ENCODE measurements around the gene MORN1.

Gene MORN1

DNA sequence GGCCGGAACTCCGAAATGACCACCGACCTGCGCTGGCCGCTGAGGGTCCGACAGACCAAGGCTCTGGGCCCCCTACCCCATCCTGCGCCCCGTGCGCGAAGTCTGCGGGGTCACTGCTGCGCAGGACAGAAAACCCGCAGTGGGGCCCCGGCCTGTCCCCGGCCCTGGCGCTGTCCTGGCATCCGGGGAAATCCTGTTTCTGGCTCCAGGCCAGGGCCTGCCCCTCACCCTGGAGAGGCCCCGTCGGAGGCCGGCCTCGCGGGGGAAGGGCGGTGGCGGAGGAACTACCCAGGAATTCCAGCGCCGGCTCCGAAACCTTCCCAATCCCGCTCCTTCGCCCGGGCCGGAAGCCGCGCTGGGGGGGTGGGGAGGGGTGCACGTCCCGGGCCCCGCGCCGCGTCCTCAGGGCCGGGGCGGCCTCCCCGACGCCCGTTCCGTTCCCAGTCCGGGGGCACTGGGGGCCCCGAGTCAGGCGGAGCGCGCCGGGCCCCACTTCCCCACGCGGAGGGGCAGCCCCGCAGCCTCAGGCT, 77.0 kb downstream of the MORN1 start:
- no peaks in the 10 kb centered on the region for H3K9me2 ChIP-seq (ENCODE audit: low read depth, low read length)
- no peak overlapping the region for H3K4me2 ChIP-seq (ENCODE audit: low read length)
- TF ChIP-seq, protein P1, sequence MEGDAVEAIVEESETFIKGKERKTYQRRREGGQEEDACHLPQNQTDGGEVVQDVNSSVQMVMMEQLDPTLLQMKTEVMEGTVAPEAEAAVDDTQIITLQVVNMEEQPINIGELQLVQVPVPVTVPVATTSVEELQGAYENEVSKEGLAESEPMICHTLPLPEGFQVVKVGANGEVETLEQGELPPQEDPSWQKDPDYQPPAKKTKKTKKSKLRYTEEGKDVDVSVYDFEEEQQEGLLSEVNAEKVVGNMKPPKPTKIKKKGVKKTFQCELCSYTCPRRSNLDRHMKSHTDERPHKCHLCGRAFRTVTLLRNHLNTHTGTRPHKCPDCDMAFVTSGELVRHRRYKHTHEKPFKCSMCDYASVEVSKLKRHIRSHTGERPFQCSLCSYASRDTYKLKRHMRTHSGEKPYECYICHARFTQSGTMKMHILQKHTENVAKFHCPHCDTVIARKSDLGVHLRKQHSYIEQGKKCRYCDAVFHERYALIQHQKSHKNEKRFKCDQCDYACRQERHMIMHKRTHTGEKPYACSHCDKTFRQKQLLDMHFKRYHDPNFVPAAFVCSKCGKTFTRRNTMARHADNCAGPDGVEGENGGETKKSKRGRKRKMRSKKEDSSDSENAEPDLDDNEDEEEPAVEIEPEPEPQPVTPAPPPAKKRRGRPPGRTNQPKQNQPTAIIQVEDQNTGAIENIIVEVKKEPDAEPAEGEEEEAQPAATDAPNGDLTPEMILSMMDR (IDR thresholded peaks at IDR 0.05; ENCODE audit: low read length), result no peak
- no peaks in the 10 kb centered on the region for H4K20me1 ChIP-seq (ENCODE audit: insufficient read depth, low read length)
- no peaks in the 10 kb centered on the region for H3K79me2 ChIP-seq (ENCODE audit: insufficient read depth, low read length)
- no peak overlapping the region for H2AFZ ChIP-seq (ENCODE audit: low read length)
- H3K9ac ChIP-seq (ENCODE audit: low read length), result no peak overlapping the region
- H3F3A ChIP-seq (ENCODE audit: insufficient read depth, low read length), result no peaks in the 10 kb centered on the region
- no peak overlapping the region for H3K27ac ChIP-seq (ENCODE audit: low read depth, low read length, poor library complexity, severe bottlenecking)
- no peak overlapping the region for H3K4me3 ChIP-seq (ENCODE audit: low read depth, low read length, poor library complexity, severe bottlenecking)
- H3K9me3 ChIP-seq (ENCODE audit: low read length), result no peaks in the 10 kb centered on the region
- H3K27me3 ChIP-seq (ENCODE audit: insufficient read depth, low read length), result no peaks in the 10 kb centered on the region; the same call in 1 of the 2 replicates
- no peaks in the 10 kb centered on the region for H3K4me1 ChIP-seq (ENCODE audit: insufficient read depth, low read length, severe bottlenecking)
- no peaks in the 10 kb centered on the region for H3K36me3 ChIP-seq (ENCODE audit: insufficient read depth, low read length)

DNA sequence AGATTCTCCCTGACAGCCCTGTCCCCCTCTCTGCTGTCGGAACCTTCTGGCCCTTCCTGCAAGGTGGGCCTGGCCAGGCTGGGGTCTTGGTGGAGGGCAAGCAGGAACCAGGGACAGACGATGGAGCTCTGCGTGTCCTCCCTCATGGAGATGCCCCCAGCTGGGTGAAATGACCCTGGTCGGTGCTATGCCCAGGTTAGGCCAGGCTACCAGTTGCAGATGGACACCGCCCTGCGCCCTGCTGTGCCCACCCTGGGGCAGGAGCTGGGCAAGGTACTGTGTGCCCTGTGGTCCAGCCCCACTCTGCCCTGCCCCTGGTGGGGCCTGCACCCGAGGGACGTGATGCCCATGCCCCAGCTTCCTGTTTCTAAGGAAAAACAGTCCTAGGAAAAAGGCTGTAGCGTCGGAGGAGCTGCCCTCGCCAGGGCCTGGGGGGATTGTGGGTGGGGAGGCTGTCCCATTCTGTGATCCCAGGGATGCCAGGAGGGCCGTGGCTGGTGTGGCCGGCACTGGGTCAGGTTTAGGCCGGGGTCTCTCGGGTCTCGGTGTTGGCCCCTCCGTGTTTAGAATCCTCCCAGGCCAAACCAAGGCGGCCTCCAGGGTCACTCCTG, 77.6 kb downstream of the MORN1 start:
- H3K27ac ChIP-seq (ENCODE audit: low read depth, low read length, poor library complexity, severe bottlenecking), result no peak overlapping the region

DNA sequence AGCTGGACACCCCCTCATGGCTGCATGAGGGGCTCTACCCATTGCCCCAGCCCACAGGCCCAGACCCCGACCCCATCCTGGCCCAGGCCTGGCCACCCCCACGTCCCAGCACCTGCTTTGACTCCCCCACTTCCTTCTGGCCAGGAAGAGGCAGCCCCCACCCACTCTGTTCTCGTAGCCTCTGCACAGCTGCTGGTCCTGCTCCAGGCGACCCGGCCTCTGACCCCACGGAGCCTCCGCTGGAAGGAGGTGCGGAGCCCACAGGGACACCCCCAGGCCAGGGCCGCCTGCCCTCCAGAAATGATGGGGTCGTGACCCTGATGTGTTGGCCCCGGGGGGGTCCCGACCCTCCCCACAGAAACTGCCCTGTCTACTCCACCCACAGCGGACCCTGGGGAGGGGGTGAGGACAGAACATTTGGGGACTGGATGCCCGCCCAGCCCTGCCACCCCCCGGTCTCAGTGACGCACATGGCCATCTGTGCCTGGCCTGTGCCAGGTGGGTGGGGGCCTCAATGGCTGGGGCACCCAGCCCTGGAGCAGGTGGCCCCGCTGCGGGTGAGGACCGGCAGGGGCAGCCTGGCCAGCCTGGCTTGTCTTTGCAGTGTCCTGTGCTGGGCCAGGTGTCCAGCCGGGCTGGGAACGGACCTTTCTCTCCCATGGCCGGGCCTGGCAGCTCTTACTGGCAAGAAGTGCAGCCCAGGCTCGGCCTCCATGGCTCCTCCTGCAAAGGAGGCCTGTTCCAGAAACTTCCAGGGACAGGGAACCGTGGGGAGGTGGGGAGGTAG, 78.6 kb downstream of the MORN1 start:
- Histone ChIP-seq H3K4me2 (ENCODE audit: low read length) (no peak overlapping the region), H3K9me2 (ENCODE audit: low read depth, low read length) (no peaks in the 10 kb centered on the region), H3K36me3 (ENCODE audit: insufficient read depth, low read length) (no peaks in the 10 kb centered on the region), H2AFZ (ENCODE audit: low read length) (no peak overlapping the region), H4K20me1 (ENCODE audit: insufficient read depth, low read length) (no peaks in the 10 kb centered on the region), H3K27ac (ENCODE audit: low read depth, low read length, poor library complexity, severe bottlenecking) (no peak overlapping the region), H3K4me3 (ENCODE audit: low read depth, low read length, poor library complexity, severe bottlenecking) (no peak overlapping the region), H3F3A (ENCODE audit: insufficient read depth, low read length) (no peaks in the 10 kb centered on the region), H3K4me1 (ENCODE audit: insufficient read depth, low read length, severe bottlenecking) (no peaks in the 10 kb centered on the region), H3K79me2 (ENCODE audit: insufficient read depth, low read length) (no peaks in the 10 kb centered on the region), H3K9me3 (ENCODE audit: low read length) (no peaks in the 10 kb centered on the region), H3K9ac (ENCODE audit: low read length) (no peak overlapping the region), H3K27me3 (ENCODE audit: insufficient read depth, low read length) (no peaks in the 10 kb centered on the region)
- TF ChIP-seq, protein P1 (IDR thresholded peaks at IDR 0.05; ENCODE audit: low read length), result no peak
- TF ChIP-seq EZH2 (IDR thresholded peaks at IDR 0.05; ENCODE audit: borderline replicate concordance, low read length), result no peak

More for the DNA sequence above, 77.6 kb downstream of the MORN1 start:
- no peaks in the 10 kb centered on the region for H3K36me3 ChIP-seq (ENCODE audit: insufficient read depth, low read length)
- H3K4me1 ChIP-seq (ENCODE audit: insufficient read depth, low read length, severe bottlenecking), result no peaks in the 10 kb centered on the region
- H3K79me2 ChIP-seq (ENCODE audit: insufficient read depth, low read length), result no peaks in the 10 kb centered on the region
- no peaks in the 10 kb centered on the region; the same call in 1 of the 2 replicates for H3K27me3 ChIP-seq (ENCODE audit: insufficient read depth, low read length)
- H3K9me3 ChIP-seq (ENCODE audit: low read length), result no peaks in the 10 kb centered on the region
- no peak overlapping the region for H3K9ac ChIP-seq (ENCODE audit: low read length)
- H3F3A ChIP-seq (ENCODE audit: insufficient read depth, low read length), result no peaks in the 10 kb centered on the region
- no peaks in the 10 kb centered on the region for H4K20me1 ChIP-seq (ENCODE audit: insufficient read depth, low read length)
- no peak overlapping the region for H2AFZ ChIP-seq (ENCODE audit: low read length)
- TF ChIP-seq EZH2 (IDR thresholded peaks at IDR 0.05; ENCODE audit: borderline replicate concordance, low read length), result no peak
- TF ChIP-seq, protein P1 (IDR thresholded peaks at IDR 0.05; ENCODE audit: low read length), result no peak
- H3K4me2 ChIP-seq (ENCODE audit: low read length), result no peak overlapping the region
- H3K9me2 ChIP-seq (ENCODE audit: low read depth, low read length), result no peaks in the 10 kb centered on the region
- H3K4me3 ChIP-seq (ENCODE audit: low read depth, low read length, poor library complexity, severe bottlenecking), result no peak overlapping the region

Measured in OCI-LY1 (cell line).